SK-N-MC (cell line): ENCODE measurements around the gene TOMM20L.

Experiments
- EZH2 ChIP-seq: fragments of 200-600 bp; sonication (generic); IDR thresholded peaks from one replicate; pipeline ENCODE4 v1.6.1; 2017; ENCODE audit warnings: antibody characterized with exemption
- POLR2AphosphoS5 ChIP-seq: IDR thresholded peaks from 2 replicates; pipeline ENCODE4 v1.6.1; 2012; ENCODE audit warnings: mild to moderate bottlenecking, low read depth, low read length, borderline replicate concordance

DNA sequence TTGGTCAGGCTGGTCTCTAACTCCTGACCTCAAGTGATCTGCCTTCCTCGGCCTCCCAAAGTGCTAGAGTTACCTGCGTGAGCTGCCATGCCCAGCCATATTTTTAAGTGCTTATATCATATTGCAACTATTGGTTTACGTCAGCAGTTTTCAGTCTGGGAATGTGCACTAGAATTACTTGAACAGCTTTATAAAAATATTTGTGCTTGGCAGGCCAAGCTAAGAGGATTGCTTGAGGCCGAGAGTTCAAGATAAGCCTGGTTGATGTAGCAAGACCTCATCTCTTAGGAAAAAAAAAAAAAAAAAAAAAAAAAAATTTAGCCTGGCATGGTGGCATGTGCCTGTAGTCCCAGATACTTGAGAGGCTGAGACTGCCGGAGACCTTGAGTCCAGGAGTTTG is 48.9 kb downstream of the TOMM20L start:
- TF ChIP-seq EZH2 = no peak
- TF ChIP-seq POLR2AphosphoS5 = no peak
